ENCODE measurements around the gene TMEM44. TPM values are rescaled to one million over a fixed set of nuclear protein-coding genes. Genes with fewer than 3 reads are reported as not detected.

TMEM44 gene
- total RNA-seq, 3 donors from 2014 or later, result 9.4 to 12.8 (median 9.6) TPM

DNA sequence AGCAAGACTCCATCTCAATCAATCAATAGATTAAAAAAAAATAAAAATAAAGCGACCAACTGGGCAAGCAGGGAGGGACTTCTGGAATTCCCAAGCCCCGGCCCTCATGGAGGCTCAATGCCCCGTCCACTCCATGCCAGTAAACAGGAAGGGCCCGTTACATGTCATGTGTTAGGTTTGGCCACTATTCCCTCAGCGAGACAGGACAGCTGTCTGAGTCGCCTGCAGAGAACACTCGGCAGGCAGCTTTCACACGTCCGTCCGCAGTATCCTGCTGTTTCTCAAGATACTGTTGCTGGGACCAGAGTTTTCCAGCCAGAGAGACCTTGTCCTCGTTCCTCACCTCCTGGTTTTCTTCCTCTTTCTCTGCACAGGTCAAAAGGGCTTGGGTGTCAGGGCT, 18.0 kb downstream of the TMEM44 start:
- H3K4me3 ChIP-seq, result no peak overlapping the region
- H3K36me3 ChIP-seq, result no peaks in the 10 kb centered on the region
- no peak for DNase-seq (ENCODE audit: low spot score in 2 of 2)
- intact Hi-C loops (cut with DNase I; ENCODE audit: low total_unique reads), result no loop called here
- no peak for TF ChIP-seq POLR2AphosphoS5 (IDR thresholded peaks at IDR 0.05)
- no peak for TF ChIP-seq POLR2A (IDR thresholded peaks at IDR 0.05)
- TF ChIP-seq, protein P1, sequence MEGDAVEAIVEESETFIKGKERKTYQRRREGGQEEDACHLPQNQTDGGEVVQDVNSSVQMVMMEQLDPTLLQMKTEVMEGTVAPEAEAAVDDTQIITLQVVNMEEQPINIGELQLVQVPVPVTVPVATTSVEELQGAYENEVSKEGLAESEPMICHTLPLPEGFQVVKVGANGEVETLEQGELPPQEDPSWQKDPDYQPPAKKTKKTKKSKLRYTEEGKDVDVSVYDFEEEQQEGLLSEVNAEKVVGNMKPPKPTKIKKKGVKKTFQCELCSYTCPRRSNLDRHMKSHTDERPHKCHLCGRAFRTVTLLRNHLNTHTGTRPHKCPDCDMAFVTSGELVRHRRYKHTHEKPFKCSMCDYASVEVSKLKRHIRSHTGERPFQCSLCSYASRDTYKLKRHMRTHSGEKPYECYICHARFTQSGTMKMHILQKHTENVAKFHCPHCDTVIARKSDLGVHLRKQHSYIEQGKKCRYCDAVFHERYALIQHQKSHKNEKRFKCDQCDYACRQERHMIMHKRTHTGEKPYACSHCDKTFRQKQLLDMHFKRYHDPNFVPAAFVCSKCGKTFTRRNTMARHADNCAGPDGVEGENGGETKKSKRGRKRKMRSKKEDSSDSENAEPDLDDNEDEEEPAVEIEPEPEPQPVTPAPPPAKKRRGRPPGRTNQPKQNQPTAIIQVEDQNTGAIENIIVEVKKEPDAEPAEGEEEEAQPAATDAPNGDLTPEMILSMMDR (IDR thresholded peaks at IDR 0.05), result no peak
- H3K27me3 ChIP-seq, result no peaks in the 10 kb centered on the region
- no peaks in the 10 kb centered on the region for H3K9me3 ChIP-seq
- H3K27ac ChIP-seq, result no peak overlapping the region
- no peaks in the 10 kb centered on the region for H3K4me1 ChIP-seq

DNA sequence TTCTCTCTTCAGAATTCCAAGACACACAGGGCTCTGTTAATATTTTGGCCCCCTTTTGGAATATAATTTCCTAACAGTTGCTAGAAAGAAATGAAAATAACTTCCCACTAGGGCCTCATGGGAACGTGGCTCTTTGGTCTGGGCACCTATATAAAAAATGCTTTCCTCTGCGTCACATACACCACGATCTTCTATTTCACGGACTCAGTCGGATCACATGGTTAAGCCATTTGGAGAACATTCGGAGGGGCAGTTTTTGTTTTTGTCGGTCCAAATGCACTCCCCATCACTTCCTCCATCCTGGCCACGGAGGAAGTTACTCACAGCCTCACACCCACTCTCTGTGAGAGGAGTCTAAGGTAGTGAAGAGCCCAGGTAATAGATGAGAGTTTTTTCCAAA, 21.0 kb downstream of the TMEM44 start:
- H3K4me3 ChIP-seq, result no peak overlapping the region
- no peaks in the 10 kb centered on the region for H3K9me3 ChIP-seq
- H3K27ac ChIP-seq, result no peak overlapping the region
- H3K36me3 ChIP-seq, result no peaks in the 10 kb centered on the region
- no peak for DNase-seq (ENCODE audit: low spot score in 2 of 2)
- TF ChIP-seq POLR2A (IDR thresholded peaks at IDR 0.05), result no peak
- TF ChIP-seq, protein P1 (IDR thresholded peaks at IDR 0.05), result no peak
- TF ChIP-seq POLR2AphosphoS5 (IDR thresholded peaks at IDR 0.05), result no peak
- H3K27me3 ChIP-seq, result no peaks in the 10 kb centered on the region
- intact Hi-C loops (cut with DNase I; ENCODE audit: low total_unique reads), result no loop called here
- no peaks in the 10 kb centered on the region for H3K4me1 ChIP-seq

DNA sequence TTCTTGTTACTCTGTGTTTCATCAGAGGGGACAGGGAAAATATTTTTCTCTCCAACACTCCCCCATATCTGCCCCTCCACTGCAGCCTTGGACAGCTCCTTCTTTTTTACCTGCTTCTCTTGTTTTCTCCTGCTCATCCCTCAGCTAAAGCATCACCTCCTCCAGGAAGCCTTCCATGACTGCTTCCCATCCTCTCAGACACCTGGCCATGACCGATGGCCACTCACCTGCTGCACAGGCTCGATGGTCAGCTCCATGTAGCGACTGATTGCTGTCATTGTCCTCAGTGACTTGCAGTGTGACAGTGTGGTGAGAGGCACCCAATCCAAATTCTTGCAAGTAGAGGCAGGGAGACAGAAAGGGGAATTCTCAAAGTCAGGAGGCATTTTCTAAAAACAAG, 22.5 kb downstream of the TMEM44 start:
- TF ChIP-seq POLR2AphosphoS5 (IDR thresholded peaks at IDR 0.05) (no peak), POLR2A (IDR thresholded peaks at IDR 0.05) (no peak)
- TF ChIP-seq, protein P1 (IDR thresholded peaks at IDR 0.05), result no peak
- no peak for DNase-seq (ENCODE audit: low spot score in 2 of 2)
- no peaks in the 10 kb centered on the region for H3K9me3 ChIP-seq
- H3K27ac ChIP-seq, result no peak overlapping the region
- H3K36me3 ChIP-seq, result no peaks in the 10 kb centered on the region
- no peak overlapping the region for H3K4me3 ChIP-seq
- no peaks in the 10 kb centered on the region for H3K27me3 ChIP-seq
- H3K4me1 ChIP-seq, result no peaks in the 10 kb centered on the region
- intact Hi-C loops (cut with DNase I; ENCODE audit: low total_unique reads), result no loop called here

DNA sequence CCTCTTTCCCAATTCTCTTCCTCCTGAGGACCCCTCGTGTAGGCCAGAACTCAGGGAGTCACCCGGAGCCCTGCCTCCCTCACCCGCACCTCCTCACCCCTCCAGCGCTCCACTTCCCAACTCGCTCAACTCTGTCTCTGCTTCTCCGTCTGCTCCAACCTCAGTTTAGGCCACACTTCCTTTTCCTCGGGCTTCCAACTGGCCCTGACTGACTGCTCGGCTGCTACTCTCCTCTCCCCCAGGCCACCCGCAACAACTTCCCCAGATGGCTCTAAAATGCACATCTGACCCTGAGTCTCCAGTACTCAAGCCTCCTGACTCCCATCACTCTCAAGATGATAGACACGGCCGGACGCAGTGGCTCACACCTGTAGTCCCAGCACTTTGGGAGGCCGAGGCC, 23.6 kb downstream of the TMEM44 start:
- Histone ChIP-seq H3K4me1 (no peaks in the 10 kb centered on the region), H3K36me3 (no peaks in the 10 kb centered on the region), H3K27me3 (no peaks in the 10 kb centered on the region), H3K9me3 (no peaks in the 10 kb centered on the region), H3K4me3 (no peak overlapping the region), H3K27ac (no peak overlapping the region)
- no peak for DNase-seq (ENCODE audit: low spot score in 2 of 2)
- TF ChIP-seq, protein P1 (IDR thresholded peaks at IDR 0.05), result no peak
- TF ChIP-seq POLR2A (IDR thresholded peaks at IDR 0.05) (no peak), POLR2AphosphoS5 (IDR thresholded peaks at IDR 0.05) (no peak)
- intact Hi-C loops (cut with DNase I; ENCODE audit: low total_unique reads), result no loop called here

DNA sequence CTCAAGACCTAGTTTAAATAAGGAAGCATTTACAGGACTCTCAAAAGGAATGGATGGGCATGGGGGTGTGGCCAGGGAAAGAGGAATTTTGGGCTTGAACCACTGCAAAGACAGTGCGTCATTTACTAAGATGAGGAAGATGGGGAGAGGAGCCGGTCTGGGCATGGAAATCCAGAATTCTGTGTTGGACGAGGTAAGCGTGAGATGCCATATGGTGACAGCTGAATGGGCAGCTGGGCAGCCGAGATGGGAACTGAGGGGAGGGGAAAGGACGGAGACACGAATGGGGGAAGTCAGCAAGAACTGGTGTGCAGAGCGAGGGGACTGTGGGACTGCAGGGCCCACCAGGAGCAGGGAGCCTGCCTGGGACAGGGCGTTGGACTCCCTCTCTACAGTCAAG, 24.2 kb downstream of the TMEM44 start:
- no peaks in the 10 kb centered on the region for H3K36me3 ChIP-seq
- H3K4me1 ChIP-seq, result no peaks in the 10 kb centered on the region
- DNase-seq (ENCODE audit: low spot score in 2 of 2), result no peak
- H3K9me3 ChIP-seq, result no peaks in the 10 kb centered on the region
- H3K27me3 ChIP-seq, result no peaks in the 10 kb centered on the region
- H3K4me3 ChIP-seq, result no peak overlapping the region
- TF ChIP-seq POLR2AphosphoS5 (IDR thresholded peaks at IDR 0.05) (no peak), POLR2A (IDR thresholded peaks at IDR 0.05) (no peak)
- TF ChIP-seq, protein P1 (IDR thresholded peaks at IDR 0.05), result no peak
- intact Hi-C loops (cut with DNase I; ENCODE audit: low total_unique reads), result no loop called here
- no peak overlapping the region for H3K27ac ChIP-seq
